ENCODE measurements around the gene ANXA2R.
A peak's percentile ranks its signal among the peaks of the same experiment; 100 is the strongest.

ANXA2R gene

GRCh38 chr5:43007911-43008362 lies 32.2 kb downstream of the ANXA2R start (continued):
- no peak for TF ChIP-seq ZNF548 (tag by site-specific recombination; IDR thresholded peaks at IDR 0.05)
- no peak for TF ChIP-seq ZNF214 (tag by site-specific recombination; IDR thresholded peaks at IDR 0.05; ENCODE audit: borderline replicate concordance)
- TF ChIP-seq ZNF629 (tag by site-specific recombination; IDR thresholded peaks at IDR 0.05) = no peak; the same call in 1 of the 2 replicates
- 0 out of 2 replicates have a peak, but pooled peaks have one; percentile 11 for TF ChIP-seq KLF10 (tag by site-specific recombination; IDR thresholded peaks at IDR 0.05)
- no peak for TF ChIP-seq BCL11A (tag by site-specific recombination; IDR thresholded peaks at IDR 0.05; ENCODE audit: low read depth)
- no peak for TF ChIP-seq ZNF2 (tag by site-specific recombination; IDR thresholded peaks at IDR 0.05)
- TF ChIP-seq, protein P1, sequence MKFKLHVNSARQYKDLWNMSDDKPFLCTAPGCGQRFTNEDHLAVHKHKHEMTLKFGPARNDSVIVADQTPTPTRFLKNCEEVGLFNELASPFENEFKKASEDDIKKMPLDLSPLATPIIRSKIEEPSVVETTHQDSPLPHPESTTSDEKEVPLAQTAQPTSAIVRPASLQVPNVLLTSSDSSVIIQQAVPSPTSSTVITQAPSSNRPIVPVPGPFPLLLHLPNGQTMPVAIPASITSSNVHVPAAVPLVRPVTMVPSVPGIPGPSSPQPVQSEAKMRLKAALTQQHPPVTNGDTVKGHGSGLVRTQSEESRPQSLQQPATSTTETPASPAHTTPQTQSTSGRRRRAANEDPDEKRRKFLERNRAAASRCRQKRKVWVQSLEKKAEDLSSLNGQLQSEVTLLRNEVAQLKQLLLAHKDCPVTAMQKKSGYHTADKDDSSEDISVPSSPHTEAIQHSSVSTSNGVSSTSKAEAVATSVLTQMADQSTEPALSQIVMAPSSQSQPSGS (tag by site-specific recombination; IDR thresholded peaks at IDR 0.05; ENCODE audit: low read depth) = no peak
- TF ChIP-seq ZNF704 (tag by site-specific recombination; IDR thresholded peaks at IDR 0.05) = no peak
- no peak for TF ChIP-seq ZBTB21 (tag by site-specific recombination; IDR thresholded peaks at IDR 0.05)
- TF ChIP-seq RBAK (tag by site-specific recombination; IDR thresholded peaks at IDR 0.05) = no peak
- TF ChIP-seq ZEB2 (tag by site-specific recombination; IDR thresholded peaks at IDR 0.05) = no peak
- TF ChIP-seq TRIM28 (IDR thresholded peaks at IDR 0.05; ENCODE audit: borderline replicate concordance, low read length) = no peak
- no peak for TF ChIP-seq ZNF768 (tag by site-specific recombination; IDR thresholded peaks at IDR 0.05)
- TF ChIP-seq ZNF449 (tag by site-specific recombination; IDR thresholded peaks at IDR 0.05) = 0 out of 2 replicates have a peak, but pooled peaks have one; percentile 9
- TF ChIP-seq SCRT2 (tag by site-specific recombination; IDR thresholded peaks at IDR 0.05) = no peak
- no peak for TF ChIP-seq ZNF610 (tag by site-specific recombination; IDR thresholded peaks at IDR 0.05; ENCODE audit: borderline replicate concordance)
- no peak for TF ChIP-seq GLI2 (tag by site-specific recombination; IDR thresholded peaks at IDR 0.05; ENCODE audit: borderline replicate concordance, low read depth)
- TF ChIP-seq ZNF404 (tag by site-specific recombination; IDR thresholded peaks at IDR 0.05) = no peak
- TF ChIP-seq ZNF571 (tag by site-specific recombination; IDR thresholded peaks at IDR 0.05) = no peak
- TF ChIP-seq PRDM1 (tag by site-specific recombination; IDR thresholded peaks at IDR 0.05) = peak; percentile 33; the same call in 1 of the 2 replicates

GRCh38 chr5:43007246-43007910 lies 32.7 kb downstream of the ANXA2R start:
- Histone ChIP-seq H3K9me3 (ENCODE audit: control insufficient read depth, insufficient read depth, low read depth, low read length) (no peaks in the 10 kb centered on the region), H3K4me1 (ENCODE audit: control insufficient read depth, insufficient read depth, low read length) (peaks cover 3% of the 10 kb centered on the region; the same call in 1 of the 2 replicates), H3K4me3 (ENCODE audit: low read depth, low read length) (peak overlapping the region; percentile 50), H3K27ac (ENCODE audit: extremely low read depth, low read depth, low read length) (peak overlapping the region; percentile 75), H3K36me3 (ENCODE audit: control insufficient read depth in 2 of 2, insufficient read depth in 1 of 2, low read length in 2 of 2) (no peaks in the 10 kb centered on the region)
- CTCF ChIA-PET = interaction anchor here (1.0 to 3.2 kb wide), 4 partner anchors 12 to 99 kb away, joined by 3 to 14 read pairs (median 4); no protein-coding TSS in a partner anchor
- POLR2A ChIA-PET = interaction anchor here (0.8 to 2.9 kb wide), 8 partner anchors 9 to 114 kb away, joined by 4 to 20 read pairs (median 7); partner anchors contain the start of gene ZNF131
- no peak for TF ChIP-seq ZNF239 (tag by site-specific recombination; IDR thresholded peaks at IDR 0.05)
- TF ChIP-seq SALL2 (tag by site-specific recombination; IDR thresholded peaks at IDR 0.05; ENCODE audit: borderline replicate concordance) = no peak
- TF ChIP-seq ZBTB20 (tag by site-specific recombination; IDR thresholded peaks at IDR 0.05) = 0 out of 2 replicates have a peak, but pooled peaks have one; percentile 22
- TF ChIP-seq ZNF416 (tag by site-specific recombination; IDR thresholded peaks at IDR 0.05) = no peak
- TF ChIP-seq RBAK (tag by site-specific recombination; IDR thresholded peaks at IDR 0.05) = no peak
- peak; percentile 81; the same call in 1 of the 2 replicates for TF ChIP-seq ZSCAN30 (tag by site-specific recombination; IDR thresholded peaks at IDR 0.05)
- TF ChIP-seq IKZF3 (tag by site-specific recombination; IDR thresholded peaks at IDR 0.05) = peak; percentile 76
- TF ChIP-seq ZBTB48 (tag by site-specific recombination; IDR thresholded peaks at IDR 0.05) = peak; percentile 98
- no peak for TF ChIP-seq FEZF1 (tag by site-specific recombination; IDR thresholded peaks at IDR 0.05)
- TF ChIP-seq ZNF561 (tag by site-specific recombination; IDR thresholded peaks at IDR 0.05; ENCODE audit: borderline replicate concordance) = peak; percentile 14; the same call in 1 of the 2 replicates
- TF ChIP-seq ZNF558 (tag by site-specific recombination; IDR thresholded peaks at IDR 0.05) = peak; percentile 95
- TF ChIP-seq ZNF600 (tag by site-specific recombination; IDR thresholded peaks at IDR 0.05) = peak; percentile 20; the same call in 1 of the 2 replicates
- peak; percentile 32; the same call in 1 of the 2 replicates for TF ChIP-seq ZNF394 (tag by site-specific recombination; IDR thresholded peaks at IDR 0.05; ENCODE audit: borderline replicate concordance)
- peak; percentile 55; the same call in 1 of the 2 replicates for TF ChIP-seq ZNF610 (tag by site-specific recombination; IDR thresholded peaks at IDR 0.05; ENCODE audit: borderline replicate concordance)

Data from HEK293 (cell line).